Measurements from ENCODE around the gene UPP2.
A peak's percentile ranks its signal among the peaks of the same experiment; 100 is the strongest.

UPP2 gene

DNA sequence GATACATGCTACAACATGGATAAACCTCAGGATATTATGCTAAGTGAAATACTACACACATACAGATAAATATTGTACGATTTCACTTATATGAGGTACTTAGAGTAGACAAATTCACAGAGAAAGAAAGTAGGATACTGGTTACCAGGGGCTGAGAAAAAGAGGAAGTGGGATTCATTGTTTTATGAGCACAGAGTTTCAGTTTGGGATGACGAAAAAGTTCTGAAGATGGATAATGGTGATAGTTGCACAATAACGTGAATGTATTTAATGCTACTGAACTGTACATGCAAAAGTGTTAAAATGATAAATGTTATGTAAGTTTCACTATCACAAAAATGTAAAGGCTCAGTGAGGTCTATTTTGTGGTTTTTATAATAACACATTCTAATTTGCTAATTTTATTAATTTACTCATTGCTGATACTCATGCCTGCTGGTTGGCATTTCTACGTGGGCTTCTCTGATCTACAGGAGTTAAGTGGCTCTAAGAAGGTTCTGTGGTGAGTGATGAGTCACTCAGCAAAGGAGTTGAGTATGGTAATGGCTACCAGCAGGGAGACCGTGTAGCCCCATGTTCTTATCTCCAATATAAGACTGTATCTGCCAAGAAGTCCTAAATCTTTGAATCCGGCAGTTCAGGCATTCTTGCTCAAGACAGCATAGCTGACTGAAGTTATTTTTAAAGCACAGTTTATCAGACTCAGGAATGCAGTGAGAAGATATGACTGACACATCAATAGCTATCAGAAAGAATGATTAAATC lies 41.1 kb downstream of the UPP2 start:
- DNase-seq = peak; percentile 82

DNA sequence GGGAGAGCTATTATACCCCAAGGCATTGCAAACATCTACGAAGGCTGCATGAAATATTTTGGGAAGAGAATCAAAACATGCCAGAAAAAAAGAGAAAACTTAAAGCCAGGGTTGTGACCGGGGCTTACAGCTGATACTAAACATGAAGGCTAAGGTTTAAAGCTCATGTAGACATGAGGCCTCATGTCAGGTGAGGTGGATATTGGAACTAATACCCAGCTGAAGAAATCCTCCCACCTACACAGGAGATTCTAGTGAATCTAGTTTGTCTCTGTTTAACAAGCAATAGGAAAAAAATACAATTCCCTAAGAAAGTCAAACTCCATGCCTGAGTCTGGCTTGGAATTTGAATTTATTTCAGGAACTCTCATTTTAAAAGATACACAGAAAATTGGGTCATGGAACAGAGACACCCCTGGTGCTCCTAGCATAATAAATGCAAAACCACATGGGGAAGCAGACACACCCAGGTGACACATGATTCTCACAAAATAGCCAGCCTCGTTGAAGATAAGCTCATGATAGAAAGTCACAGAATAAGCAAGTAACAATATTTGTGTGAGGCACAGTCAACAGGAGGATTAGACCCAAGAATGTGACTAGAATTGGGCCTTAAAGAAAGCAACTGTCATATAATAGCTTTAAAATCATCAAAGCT lies 42.2 kb downstream of the UPP2 start:
- peak; percentile 45 for DNase-seq

DNA sequence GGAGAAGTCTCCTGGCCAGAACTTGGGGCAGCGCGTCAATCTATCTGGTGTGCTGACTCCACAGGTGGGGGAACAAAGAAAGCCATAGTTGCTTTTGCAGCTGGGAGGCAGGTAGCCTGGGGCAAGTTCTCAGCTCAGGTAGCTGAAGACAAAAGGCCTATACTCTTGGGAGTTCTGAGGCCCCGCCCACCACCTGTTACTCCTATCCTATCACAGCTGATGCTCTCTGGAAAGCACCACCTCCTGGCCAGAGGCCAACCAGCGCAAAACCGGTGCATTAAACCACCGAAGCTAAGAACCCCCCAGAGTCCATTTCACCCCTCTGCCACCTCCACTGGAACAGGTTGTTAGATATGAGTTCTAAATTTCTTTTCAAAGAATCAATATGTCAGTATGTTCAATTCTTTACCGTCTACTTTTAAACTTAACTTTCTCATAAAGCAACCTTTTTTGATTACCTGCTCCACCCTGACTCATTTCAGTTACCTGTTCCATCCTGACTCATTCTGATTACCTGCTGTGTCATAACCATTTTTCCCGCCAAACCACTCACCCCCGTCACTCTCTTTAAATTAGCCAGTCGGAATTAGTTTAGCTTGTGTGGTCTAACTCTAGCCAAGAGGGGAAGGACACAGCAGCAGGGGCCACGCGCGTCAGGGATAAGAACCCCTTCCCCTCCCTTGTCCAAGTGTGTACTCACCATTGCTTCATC lies 43.4 kb downstream of the UPP2 start:
- no peak for DNase-seq

DNA sequence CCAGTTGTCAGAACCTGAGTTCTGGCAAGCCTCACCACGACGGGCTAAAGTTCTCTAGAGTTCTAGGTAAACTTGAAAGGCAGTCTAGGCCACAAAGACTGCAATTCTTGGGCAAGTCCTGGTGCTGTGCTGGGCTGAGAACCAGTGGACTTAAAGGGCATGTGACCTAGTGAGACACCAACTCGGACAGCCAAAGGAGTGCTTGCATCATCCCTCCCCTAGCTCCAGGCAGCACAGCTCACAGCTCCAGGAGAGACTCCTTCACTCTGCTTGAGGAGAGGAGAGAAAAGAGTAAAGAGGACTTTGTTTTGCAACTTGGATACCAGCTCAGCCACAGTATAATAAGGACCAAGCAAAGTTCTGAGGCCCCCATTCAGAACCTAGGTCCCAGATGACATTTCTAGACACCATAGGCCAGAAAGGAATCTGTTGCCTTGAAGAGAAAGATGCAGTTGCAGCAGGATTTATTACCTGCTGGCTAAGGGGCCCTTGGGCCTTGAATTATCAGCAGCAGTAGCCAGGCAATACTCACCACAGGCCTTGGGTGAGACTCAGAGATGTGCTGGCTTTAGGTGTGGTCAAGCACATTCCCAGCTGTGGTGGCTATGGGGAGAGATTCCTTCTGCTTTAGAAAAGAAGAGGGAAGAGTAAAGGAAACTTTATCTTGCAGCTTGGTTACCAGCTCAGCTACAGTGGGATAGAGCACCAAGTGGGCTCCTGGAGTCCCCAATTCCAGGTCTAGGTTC lies 51.8 kb downstream of the UPP2 start:
- no peak for DNase-seq

DNA sequence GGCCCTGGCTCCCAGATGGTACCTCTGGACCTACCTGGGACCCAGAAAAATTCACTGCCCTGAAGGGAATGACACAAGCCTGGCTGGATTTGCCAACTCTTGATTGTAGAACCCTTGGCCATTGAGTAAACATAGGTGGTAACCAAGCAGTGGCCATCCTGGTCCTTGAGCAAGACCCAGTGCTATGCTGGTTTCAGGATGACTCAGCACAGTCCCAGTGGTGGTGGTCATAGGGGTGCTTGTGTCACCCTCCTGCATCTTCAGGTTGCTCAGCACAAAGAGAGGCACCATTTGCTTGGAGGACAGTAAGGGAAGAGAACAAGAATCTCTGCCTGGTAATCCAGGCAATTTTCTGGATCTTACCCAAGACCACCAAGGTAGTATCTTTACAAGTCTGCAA lies 52.9 kb downstream of the UPP2 start:
- no peak for DNase-seq

DNA sequence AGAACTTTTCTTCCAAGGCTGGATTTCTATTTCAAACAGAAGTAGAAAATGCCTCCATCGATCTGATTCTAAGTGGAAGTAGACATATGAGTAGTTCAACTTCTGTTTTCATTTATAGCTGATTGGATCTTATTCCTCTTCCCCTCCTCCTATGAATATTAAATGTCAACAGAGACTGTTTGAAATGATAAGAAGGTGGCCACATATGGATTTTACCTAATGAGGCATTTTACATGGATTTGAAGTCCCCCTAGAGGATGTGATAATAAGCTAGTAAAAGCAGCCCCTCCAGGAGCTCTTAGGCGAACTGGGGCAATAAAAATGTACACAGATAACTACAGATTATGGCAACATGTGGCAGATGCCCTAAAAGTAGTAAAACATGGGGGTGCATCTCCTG lies 71.0 kb downstream of the UPP2 start:
- DNase-seq = no peak

DNA sequence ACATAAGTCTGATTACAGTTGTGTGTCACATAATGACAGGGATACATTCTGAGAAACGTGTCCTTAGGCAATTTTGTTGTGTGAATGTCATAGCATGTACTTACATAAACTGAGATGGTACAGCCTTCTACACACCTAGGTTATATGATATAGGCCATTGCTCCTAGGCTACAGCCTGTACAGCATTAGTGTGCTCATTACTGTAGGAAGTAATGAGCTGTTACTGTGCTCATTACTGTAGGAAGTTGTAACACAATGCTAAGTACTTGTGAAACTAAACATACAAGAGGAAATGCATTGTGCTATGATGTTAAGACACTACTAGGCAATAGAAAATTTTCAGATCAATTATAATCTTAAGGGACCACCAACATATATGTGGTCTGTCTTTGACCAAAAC lies 72.8 kb downstream of the UPP2 start:
- DNase-seq = no peak

DNA sequence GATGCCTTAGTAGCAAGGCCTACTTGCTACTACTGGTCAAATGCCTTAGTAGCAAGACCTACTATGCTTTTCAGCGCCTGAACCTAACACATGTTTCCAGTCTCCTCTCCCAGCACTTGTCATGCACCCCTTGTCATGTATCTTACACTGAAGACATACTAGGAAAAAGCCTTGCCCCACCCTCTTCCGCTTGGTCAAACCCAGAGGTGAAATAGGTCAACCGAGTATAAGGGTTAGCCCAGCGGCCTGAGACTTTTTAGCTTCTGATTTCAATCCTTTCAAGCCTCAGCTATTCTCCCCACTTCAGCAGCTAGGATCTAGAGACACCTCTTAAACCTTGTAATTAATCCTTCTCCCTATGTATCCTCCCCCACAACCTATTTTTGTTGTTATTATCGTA lies 73.3 kb downstream of the UPP2 start:
- DNase-seq = no peak

DNA sequence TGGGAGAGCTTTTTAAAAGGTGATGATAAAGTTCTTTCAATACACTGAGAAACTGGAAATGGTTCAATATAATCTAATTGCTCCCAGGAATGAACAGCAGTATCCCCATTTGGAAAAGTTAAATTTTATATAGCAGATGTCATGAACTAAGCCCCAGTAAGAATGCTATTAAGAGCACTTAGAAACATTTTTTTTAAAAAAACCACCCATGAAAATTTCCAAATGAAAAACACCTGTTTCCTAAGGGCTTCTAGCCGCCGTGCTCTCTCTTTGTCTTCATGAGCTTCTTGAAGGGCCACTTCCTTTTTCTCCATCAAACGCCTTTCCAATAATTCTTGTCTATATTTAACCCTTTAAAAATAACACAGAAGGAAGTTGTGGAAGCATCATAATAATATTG lies 77.0 kb downstream of the UPP2 start:
- DNase-seq = no peak

DNA sequence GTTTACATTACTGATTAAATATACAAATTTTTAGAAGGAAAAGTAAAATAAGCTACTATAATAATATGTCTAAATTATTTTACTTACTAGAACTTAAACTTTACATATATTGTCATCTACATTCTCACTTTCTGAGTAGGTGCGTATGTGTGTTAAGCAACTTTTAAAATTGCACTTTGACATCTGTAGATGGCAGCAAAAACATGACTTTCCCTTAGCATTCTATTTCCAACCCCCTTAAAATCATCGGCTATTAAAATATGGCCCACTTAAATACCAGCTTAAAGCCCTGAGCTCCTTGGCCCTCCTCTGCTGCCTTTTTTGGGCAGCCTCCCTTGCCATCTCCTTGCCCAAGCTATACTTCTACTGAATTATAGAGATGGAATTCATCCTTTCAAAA lies 78.0 kb downstream of the UPP2 start:
- DNase-seq = peak; percentile 66

DNA sequence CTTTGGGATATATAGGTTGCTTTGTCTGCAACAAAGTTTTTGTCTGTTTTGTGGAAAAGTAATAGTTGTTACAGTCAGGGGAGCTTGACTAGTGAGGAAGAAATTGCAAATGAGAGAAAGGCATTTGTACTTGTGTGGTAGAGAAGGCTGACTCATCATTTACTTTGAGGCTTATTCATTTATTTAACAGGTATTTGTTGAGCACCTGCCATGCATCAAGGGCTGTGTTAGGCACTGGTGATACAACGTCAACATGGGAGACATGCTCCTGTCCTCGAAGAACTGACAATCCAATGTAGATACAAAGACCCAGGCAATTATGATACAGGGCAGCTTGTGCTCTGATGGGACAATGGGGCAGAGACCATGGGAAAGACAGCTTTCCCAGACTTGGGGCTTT lies 79.5 kb downstream of the UPP2 start:
- no peak for DNase-seq

DNA sequence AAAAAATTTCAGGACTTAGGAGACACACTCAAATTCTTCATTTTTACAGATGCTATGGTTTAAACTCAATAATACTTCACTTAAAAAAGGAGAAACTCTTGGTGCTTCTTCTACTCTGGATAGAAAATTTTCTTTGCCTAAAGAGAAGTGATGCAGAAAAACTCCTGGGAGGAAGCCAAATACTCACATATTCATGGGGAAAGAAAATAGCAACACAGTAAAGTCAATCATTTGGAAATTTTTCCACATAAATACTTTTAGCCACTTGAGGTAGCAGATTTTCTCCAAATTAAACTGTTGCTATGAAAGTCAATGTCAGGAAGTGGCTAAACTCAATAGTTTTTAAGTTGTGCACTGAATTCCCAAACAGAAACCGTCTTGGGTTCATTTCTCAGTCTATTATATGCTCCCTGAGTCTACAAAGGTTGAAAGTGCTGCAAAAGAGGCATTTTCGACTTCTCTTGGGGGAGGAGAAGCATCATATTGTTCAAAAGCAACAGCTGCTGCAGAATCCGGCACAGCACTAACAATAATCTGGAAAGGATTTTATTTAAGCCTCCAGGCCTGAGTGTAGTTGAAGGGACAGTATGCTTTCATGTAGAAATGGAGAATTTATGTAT lies 81.1 kb downstream of the UPP2 start:
- no peak for DNase-seq

DNA sequence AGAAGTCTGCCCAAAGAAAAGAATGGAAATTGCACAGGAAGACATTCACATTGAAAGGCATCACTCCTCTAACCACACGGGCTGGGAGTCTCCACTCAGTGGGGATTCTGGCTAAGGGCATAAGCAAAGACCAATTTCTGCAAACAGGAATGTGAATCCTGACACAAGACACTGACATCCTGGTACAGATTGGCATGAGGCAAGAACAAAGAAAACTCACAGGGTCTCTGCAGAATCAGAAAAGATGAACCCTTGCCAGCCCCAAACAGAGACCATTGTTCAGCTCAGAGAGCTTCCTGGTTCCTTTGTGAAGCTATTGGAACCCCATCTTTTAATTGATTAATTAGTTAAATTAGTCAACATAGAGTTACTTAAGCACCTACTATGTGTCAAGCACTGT lies 82.3 kb downstream of the UPP2 start:
- DNase-seq = no peak

DNA sequence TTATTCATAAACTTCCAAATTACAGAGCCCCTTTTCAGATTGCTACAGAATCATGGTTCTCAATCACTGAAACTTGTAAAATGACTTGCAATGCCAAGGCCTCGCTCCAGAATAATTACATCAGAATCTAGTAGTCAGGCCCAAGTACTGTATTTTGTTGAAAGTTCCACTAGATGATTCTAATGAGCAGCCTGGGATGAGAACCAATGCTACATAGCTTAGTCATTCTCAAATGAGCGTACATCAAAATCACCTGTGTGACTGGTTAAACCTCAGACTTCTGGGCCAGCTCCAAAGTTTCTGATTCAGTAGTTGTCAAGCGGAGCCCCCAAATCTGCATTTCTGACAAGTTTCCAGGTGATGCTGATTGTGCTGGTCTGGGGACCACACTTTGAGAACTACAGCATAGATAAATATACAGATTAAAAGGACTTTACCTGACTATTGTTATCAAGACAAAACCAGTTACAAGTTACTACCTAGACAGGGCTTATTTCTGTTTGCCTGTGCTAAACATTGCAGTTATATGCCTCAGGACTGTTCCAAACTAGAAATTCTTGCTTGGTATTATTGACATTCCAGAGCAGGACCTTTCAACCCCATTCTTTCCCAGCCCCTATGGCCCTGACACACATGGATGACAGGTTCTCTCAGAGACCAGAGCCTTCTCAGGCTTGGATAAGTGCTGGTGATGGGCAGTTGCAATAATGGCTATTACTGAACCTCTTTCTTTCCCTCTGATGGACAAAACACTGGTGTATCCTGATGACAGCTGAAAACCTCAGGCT lies 83.1 kb downstream of the UPP2 start:
- DNase-seq = no peak
